HCT116 (cell line): ENCODE measurements around the gene PCIF1. TPM values are rescaled to one million over a fixed set of nuclear protein-coding genes. Genes with fewer than 3 reads are reported as not detected.
A peak's percentile ranks its signal among the peaks of the same experiment; 100 is the strongest.

Experiments
- ATAC-seq: fragments of 200-7000 bp; cut with Tn5 transposase; 2 replicates; pipeline ENCODE4 v1.9.1; 2020; ENCODE audit warnings: mild to moderate bottlenecking, moderate library complexity
- BruUV-seq: library from RNA; stranded (reverse); fragments of 400-500 nt; replicated peaks from 2 replicates; lab custom pipeline; 2021; lab: Mats Ljungman, UMichigan
- CTCF ChIA-PET: fragments of 300-600 bp; sonication (Branson Sonifier 250); formaldehyde crosslinking; loops from one replicate; lab custom pipeline; 2021; ENCODE audit warnings: antibody characterized with exemption; lab: Charles Lee
- POLR2A ChIA-PET: fragments of 300-600, 350-600 bp; sonication (Branson Sonifier 250); formaldehyde crosslinking; loops from one replicate; lab custom pipeline; 2021; ENCODE audit warnings: antibody characterized with exemption; lab: Charles Lee
- RAD21 ChIA-PET, 2 experiments: fragments of 300-600 bp; sonication (Branson Sonifier 250); formaldehyde crosslinking; loops; one replicate each; lab custom pipeline; 2023; ENCODE audit warnings: low total read pairs in 2 of 2; ENCODE audit not compliant: uncharacterized antibody in 2 of 2, unreplicated experiment in 2 of 2, low non-redundant PET in 1 of 2; lab: Charles Lee
- DNase-seq: peaks from one replicate; pipeline ENCODE4 v3.0.0-alpha.2; 2010; ENCODE audit warnings: low read depth, low spot score
- H2AFZ ChIP-seq: fragments of 200-600 bp; shearing (Covaris generic), sonication (generic); 2 replicates; pipeline ENCODE4 v1.6.1; 2017; ENCODE audit warnings: low read depth, mixed run types, mixed read lengths, antibody characterized with exemption, low read length; ENCODE audit not compliant: poor library complexity, severe bottlenecking
- H3K27ac ChIP-seq: 2 replicates; pipeline ENCODE4 v1.5.1; 2012; ENCODE audit warnings: low read depth, low read length
- H3K27me3 ChIP-seq: fragments of 200-600 bp; sonication (generic); 2 replicates; pipeline ENCODE4 v1.6.1; 2016; ENCODE audit warnings: mixed run types, low read length, mixed read lengths; ENCODE audit not compliant: insufficient read depth
- H3K36me3 ChIP-seq, 2 experiments: fragments of 200-500 bp in 1 of 2; fragments of 200-600 bp in 1 of 2; sonication (Bioruptor generic) in 1 of 2; sonication (generic) in 1 of 2; 2 replicates each; pipeline versions ENCODE4 v1.5.1 to v1.6.1; 2014 to 2016; ENCODE audit warnings: low read length in 2 of 2, inconsistent platforms in 1 of 2, mixed read lengths in 1 of 2, mixed run types in 1 of 2; ENCODE audit not compliant: insufficient read depth in 2 of 2, control insufficient read depth in 1 of 2
- H3K4me1 ChIP-seq, 2 experiments: fragments of 200-600 bp in 1 of 2; sonication (generic) in 1 of 2; 2 replicates each; pipeline versions ENCODE4 v1.5.1 to v1.6.1; 2012 to 2017; ENCODE audit warnings: low read length in 2 of 2, inconsistent platforms in 1 of 2, mild to moderate bottlenecking in 1 of 2, mixed read lengths in 1 of 2, mixed run types in 1 of 2, moderate library complexity in 1 of 2; ENCODE audit not compliant: insufficient read depth in 2 of 2, control insufficient read depth in 1 of 2
- H3K4me2 ChIP-seq: fragments of 200-600 bp; sonication (generic); 2 replicates; pipeline ENCODE4 v1.6.1; 2017; ENCODE audit warnings: mixed run types, low read length, mixed read lengths
- H3K4me3 ChIP-seq, 2 experiments: fragments of 200-600 bp in 1 of 2; sonication (generic) in 1 of 2; replicated peaks in 1 of 2; 2 replicates each; pipeline ENCODE4 v1.5.1; 2011 to 2016; ENCODE audit warnings: low read length in 2 of 2, control low read depth in 1 of 2, low read depth in 1 of 2, mild to moderate bottlenecking in 1 of 2, mixed read lengths in 1 of 2, mixed run types in 1 of 2
- H3K79me2 ChIP-seq: fragments of 200-600 bp; sonication (generic); 2 replicates; pipeline ENCODE4 v1.6.1; 2017; ENCODE audit warnings: mild to moderate bottlenecking, mixed run types, low read length, moderate library complexity, mixed read lengths; ENCODE audit not compliant: insufficient read depth
- H3K9ac ChIP-seq: fragments of 200-600 bp; sonication (generic); 2 replicates; pipeline ENCODE4 v1.6.1; 2016; ENCODE audit warnings: low read length, mixed read lengths
- H3K9me2 ChIP-seq: fragments of 200-600 bp; sonication (generic), shearing (Covaris generic); 2 replicates; pipeline ENCODE4 v1.6.1; 2017; ENCODE audit warnings: mixed run types, mild to moderate bottlenecking, moderate library complexity; ENCODE audit not compliant: insufficient read depth
- H3K9me3 ChIP-seq, 2 experiments: fragments of 200-500 bp in 1 of 2; fragments of 200-600 bp in 1 of 2; sonication (Bioruptor generic) in 1 of 2; sonication (generic) in 1 of 2; 2 replicates each; pipeline ENCODE4 v1.6.1; 2014 to 2017; ENCODE audit warnings: low read length in 2 of 2, mixed read lengths in 2 of 2, inconsistent platforms in 1 of 2, low read depth in 1 of 2, mild to moderate bottlenecking in 1 of 2, mixed run types in 1 of 2, moderate library complexity in 1 of 2; ENCODE audit not compliant: control insufficient read depth in 1 of 2, insufficient read depth in 1 of 2
- H4K20me1 ChIP-seq: fragments of 200-600 bp; sonication (generic), shearing (Covaris generic); 2 replicates; pipeline ENCODE4 v1.6.1; 2017; ENCODE audit warnings: mixed run types, mild to moderate bottlenecking, moderate library complexity; ENCODE audit not compliant: insufficient read depth
- CBX3 ChIP-seq: IDR thresholded peaks from 2 replicates; pipeline ENCODE4 v1.6.1; 2012; ENCODE audit warnings: low read depth
- CEBPB ChIP-seq: IDR thresholded peaks from 2 replicates; pipeline ENCODE4 v1.6.1; 2012; ENCODE audit warnings: low read depth
- ELF1 ChIP-seq: IDR thresholded peaks from 2 replicates; pipeline ENCODE4 v1.6.1; 2012; ENCODE audit warnings: low read depth, borderline replicate concordance
- EZH2 ChIP-seq: fragments of 200-600 bp; sonication (generic); IDR thresholded peaks from 2 replicates; pipeline ENCODE4 v1.6.1; 2017; ENCODE audit warnings: antibody characterized with exemption, mixed run types
- EZH2phosphoT487 ChIP-seq: fragments of 200-600 bp; IDR thresholded peaks from 2 replicates; pipeline ENCODE4 v1.6.1; 2018; ENCODE audit warnings: antibody characterized with exemption, borderline replicate concordance
- POLR2AphosphoS5 ChIP-seq: IDR thresholded peaks from 2 replicates; pipeline ENCODE4 v1.6.1; 2011; ENCODE audit warnings: mild to moderate bottlenecking, low read depth, low read length, moderate library complexity
- SP1 ChIP-seq: IDR thresholded peaks from 2 replicates; pipeline ENCODE4 v1.6.1; 2012; ENCODE audit warnings: low read depth
- ZFX ChIP-seq: fragments of 450-650 bp; IDR thresholded peaks from 2 replicates; pipeline ENCODE4 v1.6.1; 2017
- ZNF274 ChIP-seq: fragments of 200-500 bp; sonication (Bioruptor generic); IDR thresholded peaks from 2 replicates; pipeline ENCODE4 v1.6.1; 2014; ENCODE audit warnings: mild to moderate bottlenecking, low read depth, low read length, inconsistent platforms
- intact Hi-C: fragments of 100-400 bp; cut with micrococcal nuclease; formaldehyde crosslinking; loops from 2 replicates; pipeline ENCODE4 v1.10.0; 2022
- total RNA-seq: library from RNA; stranded (reverse); gene quantifications from one replicate; pipeline ENCODE4 v1.2.1, GENCODE V29; 2021; ENCODE audit not compliant: unreplicated experiment
- TF ChIP-seq, protein P1 (sequence below): IDR thresholded peaks from 2 replicates; pipeline ENCODE4 v1.6.1; 2012; ENCODE audit warnings: low read depth
- TF ChIP-seq, protein P2 (sequence below): IDR thresholded peaks from 2 replicates; pipeline ENCODE4 v1.6.1; 2011; ENCODE audit warnings: mild to moderate bottlenecking, low read length, moderate library complexity; ENCODE audit not compliant: insufficient replicate concordance; ENCODE audit errors: extremely low read depth

Gene PCIF1
- total RNA-seq, 1 experiment from 2014 or later, result 31.8 TPM

DNA sequence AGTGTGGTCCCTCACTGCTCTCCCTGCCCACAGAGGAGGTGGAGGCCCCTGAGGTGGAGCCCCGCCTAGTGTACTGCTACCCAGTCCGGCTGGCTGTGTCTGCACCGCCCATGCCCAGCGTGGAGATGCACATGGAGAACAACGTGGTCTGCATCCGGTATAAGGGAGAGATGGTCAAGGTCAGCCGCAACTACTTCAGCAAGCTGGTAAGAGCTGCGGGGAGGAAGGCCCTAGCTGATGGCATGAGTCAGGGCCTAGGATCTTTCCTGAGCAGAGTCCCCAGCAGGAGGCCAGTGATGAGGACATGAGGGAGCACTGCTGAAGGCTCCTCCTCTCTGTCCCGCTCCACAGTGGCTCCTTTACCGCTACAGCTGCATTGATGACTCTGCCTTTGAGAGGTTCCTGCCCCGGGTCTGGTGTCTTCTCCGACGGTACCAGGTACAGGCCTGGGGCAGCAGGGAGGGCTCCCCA, 11.2 kb downstream of the PCIF1 start:
- Histone ChIP-seq H3K9ac (no peak overlapping the region), H2AFZ (no peak overlapping the region), H3K4me3 (no peak overlapping the region), H3K4me1 (peaks cover 0 to 4% of the 10 kb centered on the region in 2 experiments; a peak in 1 of 4 replicates), H3K4me2 (no peak overlapping the region), H3K9me2 (no peaks in the 10 kb centered on the region), H4K20me1 (no peaks in the 10 kb centered on the region)
- BruUV-seq, result no TSS peak
- intact Hi-C loops, result no loop called here
- no peak for DNase-seq
- CTCF ChIA-PET, result interaction anchor here (1.0 kb wide), 1 partner anchor 24 kb away, joined by 4 read pairs; no protein-coding TSS in a partner anchor
- TF ChIP-seq EZH2, result no peak
- no peak for TF ChIP-seq ELF1
- TF ChIP-seq, protein P1, sequence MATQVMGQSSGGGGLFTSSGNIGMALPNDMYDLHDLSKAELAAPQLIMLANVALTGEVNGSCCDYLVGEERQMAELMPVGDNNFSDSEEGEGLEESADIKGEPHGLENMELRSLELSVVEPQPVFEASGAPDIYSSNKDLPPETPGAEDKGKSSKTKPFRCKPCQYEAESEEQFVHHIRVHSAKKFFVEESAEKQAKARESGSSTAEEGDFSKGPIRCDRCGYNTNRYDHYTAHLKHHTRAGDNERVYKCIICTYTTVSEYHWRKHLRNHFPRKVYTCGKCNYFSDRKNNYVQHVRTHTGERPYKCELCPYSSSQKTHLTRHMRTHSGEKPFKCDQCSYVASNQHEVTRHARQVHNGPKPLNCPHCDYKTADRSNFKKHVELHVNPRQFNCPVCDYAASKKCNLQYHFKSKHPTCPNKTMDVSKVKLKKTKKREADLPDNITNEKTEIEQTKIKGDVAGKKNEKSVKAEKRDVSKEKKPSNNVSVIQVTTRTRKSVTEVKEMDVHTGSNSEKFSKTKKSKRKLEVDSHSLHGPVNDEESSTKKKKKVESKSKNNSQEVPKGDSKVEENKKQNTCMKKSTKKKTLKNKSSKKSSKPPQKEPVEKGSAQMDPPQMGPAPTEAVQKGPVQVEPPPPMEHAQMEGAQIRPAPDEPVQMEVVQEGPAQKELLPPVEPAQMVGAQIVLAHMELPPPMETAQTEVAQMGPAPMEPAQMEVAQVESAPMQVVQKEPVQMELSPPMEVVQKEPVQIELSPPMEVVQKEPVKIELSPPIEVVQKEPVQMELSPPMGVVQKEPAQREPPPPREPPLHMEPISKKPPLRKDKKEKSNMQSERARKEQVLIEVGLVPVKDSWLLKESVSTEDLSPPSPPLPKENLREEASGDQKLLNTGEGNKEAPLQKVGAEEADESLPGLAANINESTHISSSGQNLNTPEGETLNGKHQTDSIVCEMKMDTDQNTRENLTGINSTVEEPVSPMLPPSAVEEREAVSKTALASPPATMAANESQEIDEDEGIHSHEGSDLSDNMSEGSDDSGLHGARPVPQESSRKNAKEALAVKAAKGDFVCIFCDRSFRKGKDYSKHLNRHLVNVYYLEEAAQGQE, result no peak
- TF ChIP-seq, protein P2, sequence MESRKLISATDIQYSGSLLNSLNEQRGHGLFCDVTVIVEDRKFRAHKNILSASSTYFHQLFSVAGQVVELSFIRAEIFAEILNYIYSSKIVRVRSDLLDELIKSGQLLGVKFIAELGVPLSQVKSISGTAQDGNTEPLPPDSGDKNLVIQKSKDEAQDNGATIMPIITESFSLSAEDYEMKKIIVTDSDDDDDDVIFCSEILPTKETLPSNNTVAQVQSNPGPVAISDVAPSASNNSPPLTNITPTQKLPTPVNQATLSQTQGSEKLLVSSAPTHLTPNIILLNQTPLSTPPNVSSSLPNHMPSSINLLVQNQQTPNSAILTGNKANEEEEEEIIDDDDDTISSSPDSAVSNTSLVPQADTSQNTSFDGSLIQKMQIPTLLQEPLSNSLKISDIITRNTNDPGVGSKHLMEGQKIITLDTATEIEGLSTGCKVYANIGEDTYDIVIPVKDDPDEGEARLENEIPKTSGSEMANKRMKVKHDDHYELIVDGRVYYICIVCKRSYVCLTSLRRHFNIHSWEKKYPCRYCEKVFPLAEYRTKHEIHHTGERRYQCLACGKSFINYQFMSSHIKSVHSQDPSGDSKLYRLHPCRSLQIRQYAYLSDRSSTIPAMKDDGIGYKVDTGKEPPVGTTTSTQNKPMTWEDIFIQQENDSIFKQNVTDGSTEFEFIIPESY, result no peak
- no peak for TF ChIP-seq SP1
- TF ChIP-seq ZFX, result no peak
- TF ChIP-seq EZH2phosphoT487, result no peak
- TF ChIP-seq CBX3, result no peak
- TF ChIP-seq POLR2AphosphoS5, result no peak
- no peak for TF ChIP-seq ZNF274
- no peak for TF ChIP-seq CEBPB
- TF ChIP-seq, all 23 proteins: peak for 0
- Histone ChIP-seq H3K79me2 (no peaks in the 10 kb centered on the region), H3K27ac (no peak overlapping the region), H3K36me3 (peaks cover 35 to 46% of the 10 kb centered on the region in 2 experiments; a peak in 3 of 4 replicates), H3K9me3 (no peaks in the 10 kb centered on the region), H3K27me3 (no peaks in the 10 kb centered on the region)
- ATAC-seq, result peak; percentile 14; the same call in 1 of the 2 replicates
- POLR2A ChIA-PET, result no interaction called here
- RAD21 ChIA-PET, result no interaction called here
